Fibroblast of skin of abdomen (primary cell): Measurements from ENCODE around the gene DHRS7B.

Source experiments
- DNase-seq: peaks from one replicate; pipeline ENCODE4 v3.0.0-alpha.2; 2013

The DHRS7B gene

DNA sequence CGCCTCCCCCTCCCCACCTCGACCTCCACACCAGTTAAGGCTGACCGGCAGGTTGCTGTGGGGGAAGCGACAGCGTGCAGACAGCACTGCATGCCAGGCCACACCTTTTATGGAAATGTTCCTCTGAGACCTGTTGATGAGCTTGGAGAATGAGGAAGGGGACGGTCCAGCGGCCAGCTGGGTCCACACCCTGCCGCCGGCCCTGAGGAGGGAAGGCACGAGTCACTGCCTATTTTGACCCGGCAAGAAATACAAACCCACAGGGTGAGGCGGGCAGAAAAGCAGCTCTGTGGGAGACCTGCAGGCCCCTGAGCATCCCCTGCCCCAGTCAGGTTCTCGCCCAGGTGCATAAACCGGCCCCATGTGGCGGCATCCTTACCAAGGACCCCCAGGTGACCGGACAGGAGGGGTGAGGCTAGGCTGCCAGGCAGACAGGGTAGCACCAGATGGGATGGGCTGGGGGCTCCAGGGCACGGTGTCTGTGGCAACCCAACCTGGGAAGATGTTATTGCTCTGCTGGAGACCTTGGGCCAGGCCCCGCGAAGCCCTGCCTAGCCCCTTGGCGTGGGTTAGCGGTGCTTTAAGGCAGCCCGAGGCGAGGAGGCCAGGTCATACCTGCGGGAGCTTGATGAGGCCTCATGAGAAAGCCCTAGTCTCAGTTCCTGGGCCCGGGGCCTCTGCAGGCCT is 113.7 kb downstream of the DHRS7B start:
- no peak for DNase-seq
